GM12878 (cell line): Measurements from ENCODE around the gene ZNF689. TPM values are rescaled to one million over a fixed set of nuclear protein-coding genes. Genes with fewer than 3 reads are reported as not detected.

Source experiments
- ATAC-seq: fragments of 200-7000 bp; cut with Tn5 transposase; 3 replicates; pipeline ENCODE4 v1.9.1; 2020; ENCODE audit warnings: mild to moderate bottlenecking, moderate library complexity
- BruUV-seq: library from RNA; stranded (reverse); fragments of 400-500 nt; replicated peaks from 2 replicates; lab custom pipeline; 2021; lab: Mats Ljungman, UMichigan
- CTCF ChIA-PET: fragments of 300-600 bp; sonication (Branson Sonifier 250); formaldehyde crosslinking; extraction: SDS; loops from one replicate; lab custom pipeline; 2021; ENCODE audit warnings: inconsistent platforms; lab: Yijun Ruan, JAX
- POLR2A ChIA-PET: fragments of 350-600 bp; formaldehyde crosslinking; extraction: SDS; loops from one replicate; lab custom pipeline; 2021; ENCODE audit warnings: inconsistent platforms; lab: Charles Lee
- RAD21 ChIA-PET: fragments of 300-600 bp; sonication (Branson Sonifier 250); formaldehyde crosslinking; loops from one replicate; lab custom pipeline; 2023; ENCODE audit warnings: antibody characterized with exemption; ENCODE audit not compliant: unreplicated experiment; lab: Charles Lee
- SMC1A ChIA-PET: fragments of 300-600 bp; sonication (Branson Sonifier 250); formaldehyde crosslinking; loops from one replicate; lab custom pipeline; 2023; ENCODE audit not compliant: unreplicated experiment, uncharacterized antibody; lab: Charles Lee
- DNase-seq: peaks from one replicate; pipeline ENCODE4 v3.0.0-alpha.2; 2011; ENCODE audit warnings: low read depth, low spot score
- FAIRE-seq: peaks from 3 replicates; lab custom pipeline; 2011; peaks lifted over from hg19 to GRCh38; lab: Jason Lieb, UNC
- H2AFZ ChIP-seq: 2 replicates; pipeline ENCODE4 v1.6.0; 2011; ENCODE audit warnings: low read depth, low read length, control low read depth; ENCODE audit not compliant: control insufficient read depth
- H3K27ac ChIP-seq: 2 replicates; pipeline ENCODE4 v1.5.1; 2011; ENCODE audit warnings: control low read depth; ENCODE audit not compliant: control insufficient read depth, insufficient read depth
- H3K27me3 ChIP-seq, 2 experiments: replicated peaks in 1 of 2; 2 replicates each; pipeline versions ENCODE4 v1.6.0 to v1.6.1; 2011; ENCODE audit warnings: low read length in 1 of 2; ENCODE audit not compliant: control insufficient read depth in 2 of 2, insufficient read depth in 2 of 2
- H3K36me3 ChIP-seq, 2 experiments: 2 replicates each; pipeline ENCODE4 v1.5.1; 2011; ENCODE audit warnings: low read length in 1 of 2; ENCODE audit not compliant: control insufficient read depth in 2 of 2, insufficient read depth in 2 of 2
- H3K4me1 ChIP-seq: 2 replicates; pipeline ENCODE4 v1.6.1; 2011; ENCODE audit warnings: mild to moderate bottlenecking, low read length, moderate library complexity, mixed read lengths; ENCODE audit not compliant: control insufficient read depth, insufficient read depth
- H3K4me2 ChIP-seq: 2 replicates; pipeline ENCODE4 v1.6.0; 2011; ENCODE audit warnings: control low read depth; ENCODE audit not compliant: control insufficient read depth, insufficient read depth
- H3K4me3 ChIP-seq: fragments of 200-600 bp; sonication (generic); 2 replicates; pipeline ENCODE4 v1.5.1; 2016
- H3K79me2 ChIP-seq: 2 replicates; pipeline ENCODE4 v1.6.0; 2011; ENCODE audit warnings: low read length; ENCODE audit not compliant: control insufficient read depth, insufficient read depth
- H3K9ac ChIP-seq: 2 replicates; pipeline ENCODE4 v1.8.0; 2011; ENCODE audit warnings: low read length, control low read depth, mixed read lengths; ENCODE audit not compliant: control insufficient read depth, insufficient read depth
- H3K9me3 ChIP-seq: replicated peaks from 3 replicates; pipeline ENCODE4 v1.5.1; 2011; ENCODE audit warnings: mild to moderate bottlenecking, low read length; ENCODE audit not compliant: control insufficient read depth, insufficient read depth
- H4K20me1 ChIP-seq: 2 replicates; pipeline ENCODE4 v1.6.0; 2011; ENCODE audit not compliant: control insufficient read depth, insufficient read depth
- CREB1 ChIP-seq: IDR thresholded peaks from 2 replicates; pipeline ENCODE4 v1.6.1; 2012; ENCODE audit warnings: low read depth, mild to moderate bottlenecking, inconsistent platforms
- RUNX3 ChIP-seq: IDR thresholded peaks from 2 replicates; pipeline ENCODE4 v1.6.1; 2012; ENCODE audit warnings: low read length, inconsistent platforms
- TAF1 ChIP-seq: IDR thresholded peaks from 2 replicates; pipeline ENCODE4 v1.6.1; 2011; ENCODE audit warnings: mild to moderate bottlenecking, low read depth, low read length, borderline replicate concordance
- YBX1 ChIP-seq: fragments of 450-650 bp; IDR thresholded peaks from 2 replicates; pipeline ENCODE4 v1.6.1; 2016; ENCODE audit warnings: antibody characterized with exemption
- WGBS: methylation state at CpG from one replicate; pipeline ENCODE4 v1.1.6; 2016; ENCODE audit warnings: low lambda C conversion rate; ENCODE audit not compliant: insufficient replicate concordance, insufficient coverage; ENCODE audit errors: missing lambda C conversion rate; 5-methylcytosine and 5-hydroxymethylcytosine counted together
- in situ Hi-C: fragments of 300-500 bp; cut with MboI; formaldehyde crosslinking; loops from 9 replicates; pipeline ENCODE4 v1.14.3; 2018; ENCODE audit warnings: mixed read lengths
- intact Hi-C: fragments of 100-400 bp; cut with micrococcal nuclease; formaldehyde crosslinking; loops from one replicate; pipeline ENCODE4 v1.14.2; 2022; ENCODE audit not compliant: unreplicated experiment
- polyA plus RNA-seq, 11 experiments: library from polyadenylated mRNA; depleted of rRNA in 4 of 11; unstranded in 6 of 11; stranded (reverse) in 5 of 11; fragments of >200 nt; fragmentation: Nextera tagmentation in 4 of 11; fragmentation: Illumina TruSeq in 1 of 11; extraction: Ambion mirVana in 4 of 11; extraction: Trizol in 1 of 11; gene quantifications; 1 replicate in 1 of 11; 2 replicates in 10 of 11; pipeline versions ENCODE4 v1.2.1 to v1.2.3, GENCODE V29; 2011 to 2016; ENCODE audit warnings: inconsistent platforms in 2 of 11, missing spikeins in 2 of 11, low read depth in 1 of 11
- total RNA-seq, 4 experiments: library from RNA; depleted of rRNA in 3 of 4; stranded (reverse); fragments of >200 nt in 3 of 4; fragmentation: Illumina TruSeq in 1 of 4; extraction: Trizol in 1 of 4; gene quantifications; 2 replicates each; pipeline versions ENCODE4 v1.2.1 to v1.2.3, GENCODE V29; 2013 to 2021
- TF ChIP-seq, protein P1 (sequence below): fragments of 450-650 bp; IDR thresholded peaks from 2 replicates; pipeline ENCODE4 v1.6.1; 2017; ENCODE audit warnings: antibody characterized with exemption, mild to moderate bottlenecking, moderate library complexity
- TF ChIP-seq, protein P2 (sequence below): IDR thresholded peaks from 2 replicates; pipeline ENCODE4 v1.6.1; 2011; ENCODE audit warnings: borderline replicate concordance, low read depth, mild to moderate bottlenecking, moderate library complexity, mixed read lengths, low read length; ENCODE audit not compliant: insufficient read depth; ENCODE audit errors: extremely low read length
- TF ChIP-seq, protein P3 (sequence below): fragments of 450-650 bp; IDR thresholded peaks from 2 replicates; pipeline ENCODE4 v1.6.1; 2016; ENCODE audit warnings: mild to moderate bottlenecking

The ZNF689 gene
- total and polyA plus RNA-seq, 10 of the 15 experiments (the other 5 are each of a cell fraction or from before 2014, with no cell fraction given): 4.7 to 13.2 (median 8.5) TPM

DNA sequence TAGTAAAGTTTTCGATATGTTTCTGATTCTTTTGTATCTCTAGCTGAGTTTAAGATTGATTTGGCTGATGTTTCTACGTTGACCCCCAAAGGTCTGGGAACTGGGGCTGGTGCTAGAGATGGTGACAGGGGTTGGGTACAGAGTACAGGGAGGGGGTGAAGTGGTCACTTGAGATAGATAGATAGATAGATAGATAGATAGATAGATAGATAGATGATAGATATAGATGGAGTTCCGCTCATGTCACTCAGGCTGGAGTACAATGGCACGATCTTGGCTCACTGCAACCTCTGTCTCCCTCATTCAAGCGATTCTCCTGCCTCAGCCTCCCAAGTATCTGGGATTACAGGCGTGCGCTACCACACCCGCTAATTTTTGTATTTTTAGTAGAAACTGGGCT lies 46.2 kb upstream of the ZNF689 start:
- Histone ChIP-seq H3K36me3 (peaks cover 16 to 24% of the 10 kb centered on the region in 2 experiments), H2AFZ (no peak overlapping the region), H3K4me2 (no peak overlapping the region; the same call in 1 of the 2 replicates), H3K9me3 (no peaks in the 10 kb centered on the region; the same call in 2 of the 3 replicates), H3K27me3 (no peaks in the 10 kb centered on the region), H3K79me2 (peaks cover 37% of the 10 kb centered on the region), H3K4me1 (peaks cover 21% of the 10 kb centered on the region), H3K4me3 (no peak overlapping the region), H3K27ac (no peak overlapping the region), H3K9ac (no peak overlapping the region), H4K20me1 (no peaks in the 10 kb centered on the region)
- no TSS peak for BruUV-seq
- ATAC-seq (no peak), FAIRE-seq (no peak), DNase-seq (no peak)
- WGBS: 98% methylated on average over 8 of the region's 8 CpGs
- in situ Hi-C loops: loop anchor here (25.0 kb wide), 1 partner anchor 1231 kb away; no protein-coding TSS in a partner anchor
- CTCF ChIA-PET: interaction anchor here (0.7 to 1.5 kb wide), 6 partner anchors 18 to 226 kb away, joined by 3 to 4 read pairs (median 4); partner anchors contain the start of genes DCTPP1 and ZNF747
- SMC1A ChIA-PET: interaction anchor here (1.0 to 1.9 kb wide), 4 partner anchors 36 to 274 kb away, joined by 3 to 6 read pairs (median 4); partner anchors contain the start of gene SEPTIN1
- TF ChIP-seq CREB1: no peak
- RAD21 ChIA-PET: interaction anchor here (1.0 to 1.8 kb wide), 3 partner anchors 18 to 227 kb away, joined by 3 to 5 read pairs (median 4); partner anchors contain the start of gene DCTPP1
- intact Hi-C loops: loop anchor here (5.0 to 10.0 kb wide), 4 partner anchors 82 to 268 kb away; partner anchors contain the start of genes BCL7C, CFAP119, CTF1 and FBXL19
- POLR2A ChIA-PET: interaction anchor here (1.0 kb wide), 1 partner anchor 13 kb away, joined by 3 read pairs; no protein-coding TSS in a partner anchor

DNA sequence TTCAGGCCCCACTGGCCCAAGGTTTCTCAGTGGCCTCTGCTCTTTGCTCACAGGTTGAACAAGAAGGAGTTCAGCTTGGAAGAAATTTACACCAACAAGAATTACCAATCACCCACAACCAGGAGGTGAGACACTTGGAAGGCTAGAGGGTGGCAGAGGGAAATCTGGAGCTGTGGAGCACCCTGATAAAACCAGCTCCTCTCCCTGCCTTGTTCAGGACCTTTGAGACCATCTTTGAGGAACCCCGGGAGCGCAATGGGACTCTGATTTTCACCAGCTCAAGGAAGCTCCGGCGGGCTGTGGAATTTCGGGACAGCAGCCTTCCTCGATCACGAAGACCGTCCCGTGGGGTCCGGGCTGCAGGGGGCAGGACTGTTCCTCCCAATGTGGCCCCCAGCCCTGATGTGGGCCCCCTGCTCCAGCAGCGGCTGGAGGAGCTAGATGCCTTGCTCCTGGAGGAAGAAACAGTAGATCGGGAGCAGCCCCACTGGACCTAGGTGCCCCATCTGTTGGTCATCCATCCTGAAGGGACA lies 45.7 kb upstream of the ZNF689 start:
- ChIA-PET POLR2A (interaction anchor here (0.5 to 1.1 kb wide), 2 partner anchors 37 to 38 kb away, joined by 4 read pairs; no protein-coding TSS in a partner anchor), RAD21 (interaction anchor here (1.0 to 1.8 kb wide), 2 partner anchors 18 to 75 kb away, joined by 3 to 5 read pairs; no protein-coding TSS in a partner anchor), CTCF (interaction anchor here (0.7 to 1.5 kb wide), 5 partner anchors 35 to 226 kb away, joined by 3 to 4 read pairs (median 4); partner anchors contain the start of genes DCTPP1 and ZNF747), SMC1A (interaction anchor here (1.9 kb wide), 1 partner anchor 47 kb away, joined by 4 read pairs; no protein-coding TSS in a partner anchor)
- peaks cover 17% of the 10 kb centered on the region for H3K4me1 ChIP-seq
- H3K4me3 ChIP-seq: no peak overlapping the region
- H3K9ac ChIP-seq: no peak overlapping the region
- H3K36me3 ChIP-seq: peaks cover 13 to 24% of the 10 kb centered on the region in 2 experiments
- H3K27ac ChIP-seq: no peak overlapping the region
- H2AFZ ChIP-seq: no peak overlapping the region
- DNase-seq: no peak
- no peak for FAIRE-seq
- H3K27me3 ChIP-seq: no peaks in the 10 kb centered on the region
- H3K9me3 ChIP-seq: no peaks in the 10 kb centered on the region; the same call in 2 of the 3 replicates
- intact Hi-C loops (loop anchor here (5.0 to 10.0 kb wide), 4 partner anchors 81 to 269 kb away; partner anchors contain the start of genes BCL7C, CFAP119, CTF1 and FBXL19), in situ Hi-C loops (loop anchor here (25.0 kb wide), 1 partner anchor 1231 kb away; no protein-coding TSS in a partner anchor)
- 98% methylated on average over 12 of the region's 12 CpGs for WGBS
- no peak for ATAC-seq
- no TSS peak for BruUV-seq
- no peaks in the 10 kb centered on the region for H4K20me1 ChIP-seq
- no peak overlapping the region for H3K4me2 ChIP-seq
- peaks cover 36% of the 10 kb centered on the region for H3K79me2 ChIP-seq
- TF ChIP-seq RUNX3: no peak
- TF ChIP-seq, protein P1, sequence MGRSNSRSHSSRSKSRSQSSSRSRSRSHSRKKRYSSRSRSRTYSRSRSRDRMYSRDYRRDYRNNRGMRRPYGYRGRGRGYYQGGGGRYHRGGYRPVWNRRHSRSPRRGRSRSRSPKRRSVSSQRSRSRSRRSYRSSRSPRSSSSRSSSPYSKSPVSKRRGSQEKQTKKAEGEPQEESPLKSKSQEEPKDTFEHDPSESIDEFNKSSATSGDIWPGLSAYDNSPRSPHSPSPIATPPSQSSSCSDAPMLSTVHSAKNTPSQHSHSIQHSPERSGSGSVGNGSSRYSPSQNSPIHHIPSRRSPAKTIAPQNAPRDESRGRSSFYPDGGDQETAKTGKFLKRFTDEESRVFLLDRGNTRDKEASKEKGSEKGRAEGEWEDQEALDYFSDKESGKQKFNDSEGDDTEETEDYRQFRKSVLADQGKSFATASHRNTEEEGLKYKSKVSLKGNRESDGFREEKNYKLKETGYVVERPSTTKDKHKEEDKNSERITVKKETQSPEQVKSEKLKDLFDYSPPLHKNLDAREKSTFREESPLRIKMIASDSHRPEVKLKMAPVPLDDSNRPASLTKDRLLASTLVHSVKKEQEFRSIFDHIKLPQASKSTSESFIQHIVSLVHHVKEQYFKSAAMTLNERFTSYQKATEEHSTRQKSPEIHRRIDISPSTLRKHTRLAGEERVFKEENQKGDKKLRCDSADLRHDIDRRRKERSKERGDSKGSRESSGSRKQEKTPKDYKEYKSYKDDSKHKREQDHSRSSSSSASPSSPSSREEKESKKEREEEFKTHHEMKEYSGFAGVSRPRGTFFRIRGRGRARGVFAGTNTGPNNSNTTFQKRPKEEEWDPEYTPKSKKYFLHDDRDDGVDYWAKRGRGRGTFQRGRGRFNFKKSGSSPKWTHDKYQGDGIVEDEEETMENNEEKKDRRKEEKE: no peak
- no peak for TF ChIP-seq YBX1
- no peak for TF ChIP-seq TAF1
- TF ChIP-seq, protein P2, sequence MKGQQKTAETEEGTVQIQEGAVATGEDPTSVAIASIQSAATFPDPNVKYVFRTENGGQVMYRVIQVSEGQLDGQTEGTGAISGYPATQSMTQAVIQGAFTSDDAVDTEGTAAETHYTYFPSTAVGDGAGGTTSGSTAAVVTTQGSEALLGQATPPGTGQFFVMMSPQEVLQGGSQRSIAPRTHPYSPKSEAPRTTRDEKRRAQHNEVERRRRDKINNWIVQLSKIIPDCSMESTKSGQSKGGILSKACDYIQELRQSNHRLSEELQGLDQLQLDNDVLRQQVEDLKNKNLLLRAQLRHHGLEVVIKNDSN: no peak
- TF ChIP-seq, protein P3, sequence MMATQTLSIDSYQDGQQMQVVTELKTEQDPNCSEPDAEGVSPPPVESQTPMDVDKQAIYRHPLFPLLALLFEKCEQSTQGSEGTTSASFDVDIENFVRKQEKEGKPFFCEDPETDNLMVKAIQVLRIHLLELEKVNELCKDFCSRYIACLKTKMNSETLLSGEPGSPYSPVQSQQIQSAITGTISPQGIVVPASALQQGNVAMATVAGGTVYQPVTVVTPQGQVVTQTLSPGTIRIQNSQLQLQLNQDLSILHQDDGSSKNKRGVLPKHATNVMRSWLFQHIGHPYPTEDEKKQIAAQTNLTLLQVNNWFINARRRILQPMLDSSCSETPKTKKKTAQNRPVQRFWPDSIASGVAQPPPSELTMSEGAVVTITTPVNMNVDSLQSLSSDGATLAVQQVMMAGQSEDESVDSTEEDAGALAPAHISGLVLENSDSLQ: no peak
